Glomerular visceral epithelial cell (primary cell): ENCODE results near the gene CSTPP1.
"Not testable (repeated sequence)": the region's sequence is repeated elsewhere in the genome, so short reads cannot be mapped to it uniquely, and the experiment has no call there.

Experiments used
- DNase-seq: peaks from one replicate; pipeline ENCODE4 v3.0.0-alpha.2; 2016; ENCODE audit errors: extremely low spot score

The CSTPP1 gene

GRCh38 chr11:47181271-47181670 lies 244.7 kb downstream of the CSTPP1 start:
- no peak for DNase-seq

GRCh38 chr11:47182380-47182779 lies 245.8 kb downstream of the CSTPP1 start:
- no peak for DNase-seq

GRCh38 chr11:47183031-47183856 lies 246.7 kb downstream of the CSTPP1 start:
- DNase-seq = no peak

GRCh38 chr11:47183969-47184368 lies 247.4 kb downstream of the CSTPP1 start:
- DNase-seq = no peak

GRCh38 chr11:47184711-47185304 lies 248.2 kb downstream of the CSTPP1 start:
- no peak for DNase-seq

GRCh38 chr11:47185305-47186075 lies 248.9 kb downstream of the CSTPP1 start:
- peak; percentile 72 for DNase-seq

- peak; percentile 71 for DNase-seq
These were observed 249.6 kb downstream of the CSTPP1 start, which contains the start of gene PACSIN3 for GRCh38 chr11:47186076-47186699. TSS of gene PACSIN3 (minus strand) at chr11:47186434. CDS start at chr11:47182727, 3,707 bp downstream.

- DNase-seq = peak; percentile 32
These were observed 250.4 kb downstream of the CSTPP1 start for GRCh38 chr11:47186700-47187695.

- DNase-seq = no peak
These were observed 251.2 kb downstream of the CSTPP1 start for GRCh38 chr11:47187723-47188122.

- no peak for DNase-seq
These were observed 251.7 kb downstream of the CSTPP1 start for GRCh38 chr11:47188259-47188658.

GRCh38 chr11:47189100-47189834 lies 252.7 kb downstream of the CSTPP1 start:
- peak; percentile 28 for DNase-seq

GRCh38 chr11:47191137-47191536 lies 254.6 kb downstream of the CSTPP1 start:
- not testable (repeated sequence) for DNase-seq

GRCh38 chr11:47192111-47192510 lies 255.6 kb downstream of the CSTPP1 start:
- DNase-seq = no peak

GRCh38 chr11:47198161-47198560 lies 261.6 kb downstream of the CSTPP1 start:
- DNase-seq = not testable (repeated sequence)

- DNase-seq = no peak
These were observed 264.5 kb downstream of the CSTPP1 start for GRCh38 chr11:47201015-47201414.

- no peak for DNase-seq
These were observed 266.0 kb downstream of the CSTPP1 start for GRCh38 chr11:47202576-47202975.

GRCh38 chr11:47204637-47204989 lies 268.1 kb downstream of the CSTPP1 start:
- DNase-seq = peak; percentile 48

- DNase-seq = not testable (repeated sequence)
These were observed 270.0 kb downstream of the CSTPP1 start for GRCh38 chr11:47206577-47206976.

- no peak for DNase-seq
These were observed 270.9 kb downstream of the CSTPP1 start for GRCh38 chr11:47207459-47207858.

- not testable (repeated sequence) for DNase-seq
These were observed 271.5 kb downstream of the CSTPP1 start for GRCh38 chr11:47208008-47208552.
